ENCODE data around the gene FOXJ1. TPM values are rescaled to one million over a fixed set of nuclear protein-coding genes. Genes with fewer than 3 reads are reported as not detected.
A peak's percentile ranks its signal among the peaks of the same experiment; 100 is the strongest.

Gene FOXJ1
- total and polyA plus RNA-seq, 2 of the 4 experiments (the other 2 are of a cell fraction), result 0.05 TPM; not detected in 1

GRCh38 chr17:76087531-76087930, 53.5 kb downstream of the FOXJ1 start:
- no peak overlapping the region for H2BK120ac ChIP-seq (ENCODE audit: low read depth, low read length)
- H4K91ac ChIP-seq (ENCODE audit: insufficient read depth, low read depth, low read length), result no peak overlapping the region
- H3K27ac ChIP-seq (ENCODE audit: insufficient read depth, low read length), result no peak overlapping the region
- ChIA-PET POLR2A (ENCODE audit: unreplicated experiment) (no interaction called here), CTCF (no interaction called here)
- no peak overlapping the region for H2BK5ac ChIP-seq (ENCODE audit: low read depth, low read length, poor library complexity, severe bottlenecking)
- peaks cover 0 to under 1% of the 10 kb centered on the region in 2 experiments; a peak in 1 of 4 replicates for H3K79me1 ChIP-seq (ENCODE audit: low read depth in 1 of 2, low read length in 2 of 2)
- in situ Hi-C loops (cut with MboI; ENCODE audit: low sequenced_read_pairs) (no loop called here), intact Hi-C loops (cut with micrococcal nuclease) (no loop called here), dilution Hi-C loops (cut with HindIII; ENCODE audit: low sequenced_read_pairs, unreplicated experiment) (no loop called here)
- no CpG with 5 or more reads among the region's 11 CpGs for WGBS, 2 experiments (ENCODE audit: extremely low coverage in 2 of 2, insufficient read length in 1 of 2)
- no peaks in the 10 kb centered on the region; the same call in 1 of the 2 replicates for H4K20me1 ChIP-seq (ENCODE audit: insufficient read depth, low read length)
- H2BK20ac ChIP-seq (ENCODE audit: low read depth, low read length), result no peak overlapping the region
- no peak overlapping the region for H2AK5ac ChIP-seq (ENCODE audit: low read depth, low read length)
- DNase-seq (no peak), ATAC-seq (ENCODE audit: low read depth) (no peak)
- BruUV-seq (replicated peaks), result no TSS peak
- H3K9me1 ChIP-seq (ENCODE audit: insufficient read depth, low read length), result no peaks in the 10 kb centered on the region
- no peaks in the 10 kb centered on the region for H3K9me3 ChIP-seq (ENCODE audit: control insufficient read depth, insufficient read depth, low read length)
- H4K5ac ChIP-seq (ENCODE audit: low read depth, low read length), result no peak overlapping the region
- H3K4me3 ChIP-seq (ENCODE audit: insufficient read depth, low read depth, low read length), result no peak overlapping the region
- H3K23ac ChIP-seq (ENCODE audit: low read depth, low read length), result no peak overlapping the region
- no peak overlapping the region for H3K9ac ChIP-seq (ENCODE audit: low read depth, low read length)
- peaks cover 79% of the 10 kb centered on the region for H3K36me3 ChIP-seq (ENCODE audit: control insufficient read depth, insufficient read depth, low read length)
- H3K4me2 ChIP-seq (ENCODE audit: low read depth, low read length), result no peak overlapping the region
- no peak overlapping the region for H3K14ac ChIP-seq (replicated peaks; ENCODE audit: low read depth, low read length)
- H3K27me3 ChIP-seq (ENCODE audit: control insufficient read depth, insufficient read depth, low read length), result no peaks in the 10 kb centered on the region
- H3K4ac ChIP-seq (ENCODE audit: low read depth, low read length), result no peak overlapping the region
- H4K8ac ChIP-seq (ENCODE audit: low read depth in 2 of 2, low read length in 2 of 2), result no peak overlapping the region
- H2BK15ac ChIP-seq (ENCODE audit: low read depth, low read length), result no peak overlapping the region
- H3K56ac ChIP-seq (ENCODE audit: extremely low read depth, insufficient read depth, low read length), result no peak overlapping the region
- TF ChIP-seq BHLHE40 (IDR thresholded peaks at IDR 0.05; ENCODE audit: low read depth, low read length) (no peak), MAZ (IDR thresholded peaks at IDR 0.05; ENCODE audit: borderline replicate concordance, low read depth, low read length) (no peak), NFE2L2 (IDR thresholded peaks at IDR 0.05; ENCODE audit: low read depth, low read length) (no peak), MXI1 (IDR thresholded peaks at IDR 0.05; ENCODE audit: borderline replicate concordance, low read depth, low read length) (no peak), POLR2A (IDR thresholded peaks at IDR 0.05; ENCODE audit: low read depth, low read length) (no peak), CHD1 (IDR thresholded peaks at IDR 0.05; ENCODE audit: low read depth, low read length) (no peak)
- H2AFZ ChIP-seq (replicated peaks; ENCODE audit: low read length, poor library complexity), result peak overlapping the region; percentile 49
- no peak overlapping the region for H3K18ac ChIP-seq (ENCODE audit: low read depth, low read length)
- no peak overlapping the region for H2AK9ac ChIP-seq (replicated peaks; ENCODE audit: low read depth, low read length, poor library complexity)
- no peaks in the 10 kb centered on the region for H3K4me1 ChIP-seq (ENCODE audit: control insufficient read depth, insufficient read depth, low read length)

All from IMR-90 (cell line).